CD4-positive, alpha-beta T cell treated with Interleukin-10 for 1 hour (primary cell): Measurements from ENCODE around the gene CHD9.

Experiments used
- DNase-seq: peaks from one replicate; pipeline ENCODE4 v3.0.0-alpha.2; 2020

Gene CHD9

GRCh38 chr16:53098526-53099317, 43.9 kb downstream of the CHD9 start:
- DNase-seq, result peak; percentile 47

- peak; percentile 56 for DNase-seq
Measured at GRCh38 chr16:53099318-53100130, 44.7 kb downstream of the CHD9 start.

GRCh38 chr16:53100131-53100748, 45.4 kb downstream of the CHD9 start:
- no peak for DNase-seq

GRCh38 chr16:53100889-53101288, 46.1 kb downstream of the CHD9 start:
- no peak for DNase-seq

GRCh38 chr16:53103811-53104210, 49.0 kb downstream of the CHD9 start:
- DNase-seq, result no peak

GRCh38 chr16:53105565-53105964, 50.8 kb downstream of the CHD9 start:
- no peak for DNase-seq

GRCh38 chr16:53111078-53111791, 56.4 kb downstream of the CHD9 start:
- DNase-seq, result no peak

- no peak for DNase-seq
Measured at GRCh38 chr16:53112015-53112414, 57.2 kb downstream of the CHD9 start.

- DNase-seq, result no peak
Measured at GRCh38 chr16:53115047-53115446, 60.3 kb downstream of the CHD9 start.

- no peak for DNase-seq
Measured at GRCh38 chr16:53115773-53116172, 61.0 kb downstream of the CHD9 start.

GRCh38 chr16:53121043-53121620, 66.3 kb downstream of the CHD9 start:
- DNase-seq, result no peak

GRCh38 chr16:53121661-53122060, 66.9 kb downstream of the CHD9 start:
- DNase-seq, result no peak

GRCh38 chr16:53123747-53124146, 69.0 kb downstream of the CHD9 start:
- no peak for DNase-seq

- no peak for DNase-seq
Measured at GRCh38 chr16:53126390-53126789, 71.6 kb downstream of the CHD9 start.

- DNase-seq, result no peak
Measured at GRCh38 chr16:53129281-53130158, 74.7 kb downstream of the CHD9 start.

- peak; percentile 95 for DNase-seq
Measured at GRCh38 chr16:53130159-53131049, 75.6 kb downstream of the CHD9 start.

- no peak for DNase-seq
Measured at GRCh38 chr16:53131050-53131362, 76.2 kb downstream of the CHD9 start.

- peak; percentile 44 for DNase-seq
Measured at GRCh38 chr16:53131363-53132071, 76.7 kb downstream of the CHD9 start.

- DNase-seq, result no peak
Measured at GRCh38 chr16:53132406-53132805, 77.6 kb downstream of the CHD9 start.

- no peak for DNase-seq
Measured at GRCh38 chr16:53135329-53135728, 80.5 kb downstream of the CHD9 start.
